Kidney (tissue), 14 donors: ENCODE data around the gene BRINP2. TPM values are rescaled to one million over a fixed set of nuclear protein-coding genes. Genes with fewer than 3 reads are reported as not detected.

Source experiments
- DNase-seq, 5 donors: peaks; one replicate each; pipeline ENCODE4 v3.0.0-alpha.2; 2013 to 2020
- FAIRE-seq: peaks from 2 replicates; lab custom pipeline; 2012; peaks lifted over from hg19 to GRCh38; lab: Jason Lieb, UNC
- H3K27ac ChIP-seq, 2 donors: one replicate each; pipeline ENCODE4 v1.7.0; 2013; ENCODE audit warnings: low read depth in 2 of 2, low read length in 2 of 2, inconsistent platforms in 1 of 2
- H3K27me3 ChIP-seq: one replicate; pipeline ENCODE4 v1.7.1; 2013; ENCODE audit warnings: low read length, inconsistent platforms; ENCODE audit not compliant: control insufficient read depth, insufficient read depth
- H3K36me3 ChIP-seq, 3 donors: one replicate each; pipeline versions ENCODE4 v1.7.0 to v1.7.1; 2013; ENCODE audit warnings: low read length in 3 of 3, control low read depth in 1 of 3, inconsistent platforms in 1 of 3; ENCODE audit not compliant: insufficient read depth in 3 of 3, control insufficient read depth in 2 of 3
- H3K4me1 ChIP-seq, 3 donors: one replicate each; pipeline versions ENCODE4 v1.7.0 to v1.7.1; 2013; ENCODE audit warnings: low read length in 3 of 3, inconsistent platforms in 1 of 3, low read depth in 1 of 3; ENCODE audit not compliant: control insufficient read depth in 2 of 3, insufficient read depth in 2 of 3
- H3K4me3 ChIP-seq, 3 donors: one replicate each; pipeline versions ENCODE4 v1.7.0 to v1.8.1; 2013; ENCODE audit warnings: low read length in 3 of 3, control low read depth in 1 of 3, inconsistent platforms in 1 of 3
- H3K9ac ChIP-seq, 3 donors: one replicate each; pipeline versions ENCODE4 v1.7.0 to v1.7.1; 2013; ENCODE audit warnings: low read length in 3 of 3, control low read depth in 1 of 3, inconsistent platforms in 1 of 3
- H3K9me3 ChIP-seq, 3 donors: one replicate each; pipeline versions ENCODE4 v1.7.0 to v1.7.1; 2013; ENCODE audit warnings: low read length in 3 of 3, control low read depth in 1 of 3, inconsistent platforms in 1 of 3; ENCODE audit not compliant: control insufficient read depth in 2 of 3, insufficient read depth in 1 of 3
- CTCF ChIP-seq: IDR thresholded peaks from 3 replicates; pipeline ENCODE4 v1.5.1; 2012; ENCODE audit warnings: mild to moderate bottlenecking, moderate library complexity, borderline replicate concordance; ENCODE audit not compliant: insufficient read depth; ENCODE audit errors: extremely low read depth
- intact Hi-C: fragments of 100-400 bp; cut with DNase I; formaldehyde crosslinking; loops from one replicate; pipeline ENCODE4 v1.11.1; 2022
- polyA plus RNA-seq: library from polyadenylated mRNA; stranded (reverse); fragments of 350-450 nt; fragmentation: Illumina TruSeq; extraction: RNeasy Lipid Tissue Mini Kit (QIAGEN cat#74804); gene quantifications from one replicate; pipeline ENCODE4 v1.2.3, GENCODE V29; 2014; ENCODE audit warnings: low read depth, low replicate concordance; ENCODE audit not compliant: insufficient read depth
- total RNA-seq: library from RNA; stranded (reverse); fragmentation: NEBNext Ultra II Directional; extraction: Animal tissue kit (Norgen Biotek cat#: 25700); gene quantifications from one replicate; pipeline ENCODE4 v1.2.1, GENCODE V29; 2021
- donor health status: control.
- donor health status: control.
- donor health status: control.
- donor health status: control.
- donor health status: control.
- donor health status: DM: yes; HTN: yes; CAD: no.
- donor health status: Normal renal cell carcinoma (clear cell type).

BRINP2 gene
- total and polyA plus RNA-seq, 2 donors from 2014 or later, result not detected

GRCh38 chr1:177270863-177271262, 100.1 kb downstream of the BRINP2 start:
- Histone ChIP-seq H3K27me3 (no peaks in the 10 kb centered on the region), H3K4me3 (no peak overlapping the region), H3K27ac (no peak overlapping the region), H3K9me3 (peaks cover 0 to 2% (median 0%) of the 10 kb centered on the region in 3 donors), H3K9ac (no peak overlapping the region), H3K36me3 (no peaks in the 10 kb centered on the region), H3K4me1 (peaks cover 0 to 7% (median 3%) of the 10 kb centered on the region in 3 donors)
- FAIRE-seq (no peak), DNase-seq (no peak)
- intact Hi-C loops, result no loop called here
- TF ChIP-seq CTCF, result no peak

GRCh38 chr1:177273141-177273540, 102.4 kb downstream of the BRINP2 start:
- no peak overlapping the region for H3K4me3 ChIP-seq
- intact Hi-C loops, result no loop called here
- no peaks in the 10 kb centered on the region for H3K36me3 ChIP-seq
- peaks cover 0 to 2% (median 0%) of the 10 kb centered on the region in 3 donors for H3K9me3 ChIP-seq
- TF ChIP-seq CTCF, result no peak
- H3K27ac ChIP-seq, result no peak overlapping the region
- DNase-seq, result peak in 3 of 5 donors; percentile 34 to 79 (median 74)
- peaks cover 0 to 7% (median 3%) of the 10 kb centered on the region in 3 donors for H3K4me1 ChIP-seq
- H3K9ac ChIP-seq, result no peak overlapping the region
- no peaks in the 10 kb centered on the region for H3K27me3 ChIP-seq
- no peak for FAIRE-seq

GRCh38 chr1:177274687-177275211, 104.0 kb downstream of the BRINP2 start:
- no peak overlapping the region for H3K4me3 ChIP-seq
- H3K9ac ChIP-seq, result no peak overlapping the region
- no peaks in the 10 kb centered on the region for H3K27me3 ChIP-seq
- no peaks in the 10 kb centered on the region for H3K36me3 ChIP-seq
- FAIRE-seq (no peak), DNase-seq (peak in 2 of 5 donors; percentile 28 to 48)
- TF ChIP-seq CTCF, result no peak
- H3K4me1 ChIP-seq, result peaks cover 0 to 7% (median 3%) of the 10 kb centered on the region in 3 donors
- H3K27ac ChIP-seq, result no peak overlapping the region
- no peaks in the 10 kb centered on the region for H3K9me3 ChIP-seq
- intact Hi-C loops, result no loop called here

GRCh38 chr1:177275736-177276135, 105.0 kb downstream of the BRINP2 start:
- FAIRE-seq (no peak), DNase-seq (no peak)
- H3K4me1 ChIP-seq, result peaks cover 0 to 7% (median 3%) of the 10 kb centered on the region in 3 donors
- intact Hi-C loops, result no loop called here
- no peak for TF ChIP-seq CTCF
- no peak overlapping the region for H3K27ac ChIP-seq
- H3K4me3 ChIP-seq, result no peak overlapping the region
- H3K27me3 ChIP-seq, result no peaks in the 10 kb centered on the region
- no peaks in the 10 kb centered on the region for H3K9me3 ChIP-seq
- H3K36me3 ChIP-seq, result no peaks in the 10 kb centered on the region
- no peak overlapping the region for H3K9ac ChIP-seq
